H1 (cell line): ENCODE measurements around the gene RRAS. TPM values are rescaled to one million over a fixed set of nuclear protein-coding genes. Genes with fewer than 3 reads are reported as not detected.

ENCODE experiments used
- CTCF ChIA-PET: fragments of 300-600 bp; sonication (Branson Sonifier 250); formaldehyde crosslinking; loops from one replicate; lab custom pipeline; 2021; ENCODE audit not compliant: partially characterized antibody; lab: Charles Lee
- POLR2A ChIA-PET: fragments of 300-600 bp; sonication (Branson Sonifier 250); formaldehyde crosslinking; loops from one replicate; lab custom pipeline; 2021; ENCODE audit warnings: inconsistent platforms; ENCODE audit not compliant: partially characterized antibody; lab: Charles Lee
- DNase-seq, 2 experiments: peaks; one replicate each; pipeline versions ENCODE4 v3.0.0 to v3.0.0-alpha.2; 2010 to 2022; ENCODE audit warnings: low spot score in 2 of 2, low read depth in 1 of 2, mixed read lengths in 1 of 2
- FAIRE-seq: peaks from 2 replicates; lab custom pipeline; 2011; peaks lifted over from hg19 to GRCh38; lab: Jason Lieb, UNC
- H2AFZ ChIP-seq: 2 replicates; pipeline ENCODE4 v1.8.1; 2012; ENCODE audit warnings: low read length, inconsistent platforms
- H2AK5ac ChIP-seq: 2 replicates; pipeline ENCODE4 v1.6.1; 2013; ENCODE audit warnings: low read depth, low read length
- H2BK120ac ChIP-seq: replicated peaks from 2 replicates; pipeline ENCODE3; 2013; ENCODE audit warnings: low read depth, low read length, inconsistent platforms
- H2BK12ac ChIP-seq: 2 replicates; pipeline ENCODE4 v1.6.1; 2013; ENCODE audit warnings: low read depth, low read length
- H2BK15ac ChIP-seq: 2 replicates; pipeline ENCODE4 v1.6.1; 2013; ENCODE audit warnings: low read length
- H2BK20ac ChIP-seq: 2 replicates; pipeline ENCODE4 v1.6.1; 2013; ENCODE audit warnings: low read length
- H2BK5ac ChIP-seq: 2 replicates; pipeline ENCODE4 v1.6.1; 2013; ENCODE audit warnings: low read depth, low read length
- H3K14ac ChIP-seq: 2 replicates; pipeline ENCODE4 v1.6.1; 2013; ENCODE audit warnings: inconsistent platforms; ENCODE audit not compliant: insufficient read length
- H3K18ac ChIP-seq: 2 replicates; pipeline ENCODE4 v1.6.1; 2013; ENCODE audit warnings: low read length; ENCODE audit errors: extremely low read depth
- H3K23ac ChIP-seq: 2 replicates; pipeline ENCODE4 v1.6.1; 2013; ENCODE audit warnings: inconsistent platforms; ENCODE audit not compliant: insufficient read length
- H3K23me2 ChIP-seq: 2 replicates; pipeline ENCODE4 v1.6.1; 2013; ENCODE audit warnings: low read depth, low read length
- H3K27ac ChIP-seq: 2 replicates; pipeline ENCODE4 v1.6.1; 2011; ENCODE audit warnings: low read depth, low read length, inconsistent platforms
- H3K27me3 ChIP-seq, 4 experiments: replicated peaks in 1 of 4; 1 replicate in 1 of 4; 2 replicates in 3 of 4; pipeline versions ENCODE4 v1.6.1 to v1.8.1; 2011 to 2013; ENCODE audit warnings: low read length in 3 of 4, mild to moderate bottlenecking in 3 of 4, inconsistent platforms in 2 of 4, mixed read lengths in 2 of 4, moderate library complexity in 1 of 4; ENCODE audit not compliant: control insufficient read depth in 3 of 4, insufficient read depth in 3 of 4; ENCODE audit errors: extremely low read depth in 1 of 4
- H3K36me3 ChIP-seq, 4 experiments: 2 replicates each; pipeline versions ENCODE4 v1.6.1 to v1.8.1; 2011 to 2013; ENCODE audit warnings: mild to moderate bottlenecking in 4 of 4, low read length in 3 of 4, moderate library complexity in 2 of 4, control low read depth in 1 of 4, inconsistent platforms in 1 of 4; ENCODE audit not compliant: insufficient read depth in 4 of 4, control insufficient read depth in 2 of 4
- H3K4ac ChIP-seq: replicated peaks from 2 replicates; pipeline ENCODE3; 2013; ENCODE audit warnings: low read length, low read depth, mixed read lengths, inconsistent platforms; ENCODE audit not compliant: insufficient read length
- H3K4me1 ChIP-seq, 4 experiments: replicated peaks in 1 of 4; 1 replicate in 1 of 4; 2 replicates in 3 of 4; pipeline versions ENCODE4 v1.6.1 to v1.8.1; 2011 to 2013; ENCODE audit warnings: low read length in 3 of 4, inconsistent platforms in 2 of 4, mixed read lengths in 1 of 4; ENCODE audit not compliant: insufficient read depth in 4 of 4, control insufficient read depth in 3 of 4
- H3K4me2 ChIP-seq, 2 experiments: 2 replicates each; pipeline versions ENCODE4 v1.6.1 to v1.8.1; 2011 to 2013; ENCODE audit warnings: low read depth in 2 of 2, low read length in 2 of 2, control low read depth in 1 of 2, inconsistent platforms in 1 of 2, mild to moderate bottlenecking in 1 of 2; ENCODE audit not compliant: insufficient read depth in 1 of 2
- H3K4me3 ChIP-seq, 4 experiments: fragments of 200-600, 300-600 bp in 1 of 4; sonication (generic), shearing (Covaris generic), sonication (Bioruptor Twin) in 1 of 4; 2 replicates each; pipeline versions ENCODE4 v1.5.1 to v1.8.1; 2011 to 2016; ENCODE audit warnings: low read length in 4 of 4, low read depth in 3 of 4, control low read depth in 2 of 4, inconsistent platforms in 2 of 4, mild to moderate bottlenecking in 2 of 4, mixed read lengths in 1 of 4, moderate library complexity in 1 of 4; ENCODE audit not compliant: insufficient read depth in 2 of 4; ENCODE audit errors: extremely low read depth in 1 of 4
- H3K56ac ChIP-seq: replicated peaks from 2 replicates; pipeline ENCODE3; 2013; ENCODE audit warnings: low read depth, mild to moderate bottlenecking, mixed read lengths, low read length, inconsistent platforms; ENCODE audit not compliant: insufficient read length
- H3K79me1 ChIP-seq: 2 replicates; pipeline ENCODE4 v1.6.1; 2013; ENCODE audit warnings: low read depth, low read length, control low read depth
- H3K79me2 ChIP-seq, 2 experiments: 2 replicates each; pipeline versions ENCODE4 v1.6.1 to v1.8.1; 2012 to 2013; ENCODE audit warnings: low read length in 2 of 2, mild to moderate bottlenecking in 2 of 2, inconsistent platforms in 1 of 2; ENCODE audit not compliant: insufficient read depth in 2 of 2, control insufficient read depth in 1 of 2
- H3K9ac ChIP-seq, 4 experiments: replicated peaks in 1 of 4; 1 replicate in 1 of 4; 2 replicates in 3 of 4; pipeline versions ENCODE4 v1.6.1 to v1.8.1; 2011 to 2013; ENCODE audit warnings: low read depth in 3 of 4, low read length in 3 of 4, control low read depth in 2 of 4, mild to moderate bottlenecking in 2 of 4, moderate library complexity in 2 of 4, inconsistent platforms in 1 of 4; ENCODE audit errors: extremely low read depth in 1 of 4
- H3K9me3 ChIP-seq, 2 experiments: 2 replicates each; pipeline versions ENCODE4 v1.6.1 to v1.8.1; 2012 to 2013; ENCODE audit warnings: mild to moderate bottlenecking in 2 of 2, moderate library complexity in 2 of 2, control low read depth in 1 of 2, inconsistent platforms in 1 of 2, low read depth in 1 of 2, low read length in 1 of 2, mixed read lengths in 1 of 2; ENCODE audit not compliant: insufficient read depth in 2 of 2
- H4K20me1 ChIP-seq, 2 experiments: replicated peaks in 1 of 2; 2 replicates each; pipeline versions ENCODE3 to v1.8.1; 2011 to 2013; ENCODE audit warnings: inconsistent platforms in 2 of 2, low read length in 2 of 2, mild to moderate bottlenecking in 1 of 2; ENCODE audit not compliant: insufficient read depth in 2 of 2, control insufficient read depth in 1 of 2
- H4K5ac ChIP-seq: 2 replicates; pipeline ENCODE4 v1.6.1; 2013; ENCODE audit warnings: low read length, low read depth, mixed read lengths, inconsistent platforms; ENCODE audit not compliant: insufficient read length
- H4K8ac ChIP-seq: 2 replicates; pipeline ENCODE4 v1.8.0; 2013; ENCODE audit warnings: mild to moderate bottlenecking, moderate library complexity, low read length, inconsistent platforms; ENCODE audit not compliant: insufficient read depth; ENCODE audit errors: extremely low read depth
- H4K91ac ChIP-seq: replicated peaks from 2 replicates; pipeline ENCODE3; 2013; ENCODE audit warnings: low read length, mixed read lengths, inconsistent platforms; ENCODE audit not compliant: insufficient read length
- BCL11A ChIP-seq, 2 experiments: IDR thresholded peaks; one replicate each; pipeline ENCODE4 v1.6.1; 2011; ENCODE audit warnings: low read depth in 2 of 2, low read length in 2 of 2, mild to moderate bottlenecking in 2 of 2
- CHD1 ChIP-seq: IDR thresholded peaks from 2 replicates; pipeline ENCODE4 v1.6.1; 2012; ENCODE audit warnings: low read depth, low read length, improper control_type of control experiment
- E2F6 ChIP-seq: IDR thresholded peaks from 2 replicates; pipeline ENCODE4 v1.6.1; 2012; ENCODE audit warnings: inconsistent platforms
- EP300 ChIP-seq, 2 experiments: IDR thresholded peaks; 1 replicate in 1 of 2; 2 replicates in 1 of 2; pipeline ENCODE4 v1.6.1; 2011 to 2012; ENCODE audit warnings: low read depth in 2 of 2, low read length in 2 of 2, mild to moderate bottlenecking in 2 of 2, borderline replicate concordance in 1 of 2, inconsistent platforms in 1 of 2, moderate library complexity in 1 of 2
- GTF2F1 ChIP-seq: IDR thresholded peaks from 2 replicates; pipeline ENCODE4 v1.6.1; 2012; ENCODE audit warnings: low read depth, low read length, improper control_type of control experiment, borderline replicate concordance
- POLR2AphosphoS5 ChIP-seq: IDR thresholded peaks from 2 replicates; pipeline ENCODE4 v1.6.1; 2011; ENCODE audit warnings: low read depth, low read length
- RXRA ChIP-seq: IDR thresholded peaks from 2 replicates; pipeline ENCODE4 v1.6.1; 2011; ENCODE audit warnings: low read depth, mild to moderate bottlenecking, low read length, moderate library complexity; ENCODE audit not compliant: insufficient read depth
- SIRT6 ChIP-seq: IDR thresholded peaks from one replicate; pipeline ENCODE4 v1.7.1; 2012; ENCODE audit warnings: low read length, inconsistent platforms
- SIX5 ChIP-seq: IDR thresholded peaks from 2 replicates; pipeline ENCODE4 v1.6.1; 2011; ENCODE audit warnings: mild to moderate bottlenecking, low read depth, low read length
- TAF1 ChIP-seq: IDR thresholded peaks from 2 replicates; pipeline ENCODE4 v1.6.1; 2011; ENCODE audit warnings: mild to moderate bottlenecking, low read depth, low read length
- TBP ChIP-seq: IDR thresholded peaks from 2 replicates; pipeline ENCODE4 v1.6.1; 2011; ENCODE audit warnings: low read depth, low read length, improper control_type of control experiment
- TCF12 ChIP-seq: IDR thresholded peaks from 2 replicates; pipeline ENCODE4 v1.6.1; 2011; ENCODE audit warnings: low read depth, mild to moderate bottlenecking, low read length
- WGBS, 2 experiments: shearing (Covaris generic) in 1 of 2; methylation state at CpG; one replicate each; pipeline versions ENCODE4 v1.1.6 to v1.1.7; 2013 to 2015; ENCODE audit warnings: low lambda C conversion rate in 2 of 2, mixed read lengths in 2 of 2, inconsistent platforms in 1 of 2, low coverage in 1 of 2, missing lambda C conversion rate in 1 of 2; ENCODE audit not compliant: insufficient replicate concordance in 2 of 2, insufficient coverage in 1 of 2, insufficient read length in 1 of 2; ENCODE audit errors: extremely low coverage in 1 of 2, missing lambda C conversion rate in 1 of 2; 5-methylcytosine and 5-hydroxymethylcytosine counted together
- polyA plus RNA-seq, 7 experiments: library from polyadenylated mRNA; depleted of rRNA in 3 of 7; stranded (reverse) in 5 of 7; unstranded in 2 of 7; fragments of >200 nt in 5 of 7; fragments of 200-250 nt in 2 of 7; gene quantifications; 1 replicate in 5 of 7; 2 replicates in 1 of 7; 4 replicates in 1 of 7; pipeline versions ENCODE4 v1.2.1 to v1.2.3, GENCODE V29; 2011 to 2013; ENCODE audit warnings: missing spikeins in 2 of 7, mixed read lengths in 2 of 7
- total RNA-seq: library from RNA; stranded (reverse); fragmentation: NEBNext Ultra II Directional; extraction: Animal tissue kit (Norgen Biotek cat#: 25700); gene quantifications from 2 replicates; pipeline ENCODE4 v1.2.1, GENCODE V29; 2021

RRAS gene
- total and polyA plus RNA-seq, 2 of the 8 experiments (the other 6 are each of a cell fraction or from before 2014, with no cell fraction given) = 17.7 to 49.1 TPM

- FAIRE-seq (no peak), DNase-seq (no peak)
- no peak overlapping the region for H2AFZ ChIP-seq
- no peak overlapping the region for H2BK20ac ChIP-seq
- H3K4ac ChIP-seq = no peak overlapping the region
- peaks cover 5 to 25% of the 10 kb centered on the region in 2 experiments; a peak in 2 of 4 replicates for H3K79me2 ChIP-seq
- POLR2A ChIA-PET = interaction anchor here (1.0 to 18.0 kb wide), 7 partner anchors 4 to 72 kb away, joined by 3 to 275 read pairs (median 6); partner anchors contain the start of genes ADM5, BCL2L12, CPT1C and IRF3
- H3K4me3 ChIP-seq = no peak overlapping the region
- peaks cover 0 to 9% (median 3%) of the 10 kb centered on the region in 4 experiments; a peak in 4 of 7 replicates for H3K4me1 ChIP-seq
- no peaks in the 10 kb centered on the region for H3K9me3 ChIP-seq
- no peak overlapping the region for H2AK5ac ChIP-seq
- no peak overlapping the region for H2BK15ac ChIP-seq
- no peak overlapping the region for H4K91ac ChIP-seq
- H3K56ac ChIP-seq = no peak overlapping the region
- no peaks in the 10 kb centered on the region for H3K27me3 ChIP-seq
- H3K36me3 ChIP-seq = peaks cover 2 to 21% (median 9%) of the 10 kb centered on the region in 4 experiments; a peak in 7 of 8 replicates
- H4K20me1 ChIP-seq = peaks cover 0 to 3% of the 10 kb centered on the region in 2 experiments
- H3K23ac ChIP-seq = no peak overlapping the region
- no peak overlapping the region for H3K27ac ChIP-seq
- no peak overlapping the region for H3K18ac ChIP-seq
- H3K9ac ChIP-seq = no peak overlapping the region
- H3K23me2 ChIP-seq = peaks cover 12% of the 10 kb centered on the region
- no peak overlapping the region for H2BK12ac ChIP-seq
- H2BK120ac ChIP-seq = no peak overlapping the region
- no peaks in the 10 kb centered on the region; the same call in none of the 2 replicates for H3K79me1 ChIP-seq
- H3K14ac ChIP-seq = no peak overlapping the region
- no peak overlapping the region for H3K4me2 ChIP-seq
- H4K8ac ChIP-seq = no peak overlapping the region
- CTCF ChIA-PET = interaction anchor here (0.6 to 7.4 kb wide), 7 partner anchors 9 to 99 kb away, joined by 3 to 39 read pairs (median 7); no protein-coding TSS in a partner anchor
- WGBS, 2 experiments = 96% methylated on average over 3 of the region's 3 CpGs; no CpG with 5 or more reads in 1 of the 2 experiments
- no peak overlapping the region for H4K5ac ChIP-seq
- no peak overlapping the region for H2BK5ac ChIP-seq
- TF ChIP-seq SIRT6 = no peak
- TF ChIP-seq BCL11A (IDR thresholded peaks at IDR 0.05; ENCODE audit: low read depth in 2 of 2, low read length in 2 of 2) = no peak
- no peak for TF ChIP-seq SIX5
- no peak for TF ChIP-seq TAF1
- TF ChIP-seq TCF12 = no peak
- TF ChIP-seq EP300 (IDR thresholded peaks at IDR 0.05; ENCODE audit: borderline replicate concordance in 1 of 2, low read depth in 2 of 2, low read length in 2 of 2) = no peak
- no peak for TF ChIP-seq CHD1
- no peak for TF ChIP-seq TBP
- no peak for TF ChIP-seq RXRA
- TF ChIP-seq GTF2F1 = no peak
- no peak for TF ChIP-seq POLR2AphosphoS5
- no peak for TF ChIP-seq E2F6
Measured at GRCh38 chr19:49669516-49669915, 29.6 kb upstream of the RRAS start.
